ENCODE data around the gene TBC1D8B. TPM values are rescaled to one million over a fixed set of nuclear protein-coding genes. Genes with fewer than 3 reads are reported as not detected.

Gene TBC1D8B
- total and polyA plus RNA-seq, 9 of the 15 experiments (the other 6 are each of a cell fraction or from before 2014, with no cell fraction given) = 0.04 to 0.36 (median 0.10) TPM; not detected in 1

DNA sequence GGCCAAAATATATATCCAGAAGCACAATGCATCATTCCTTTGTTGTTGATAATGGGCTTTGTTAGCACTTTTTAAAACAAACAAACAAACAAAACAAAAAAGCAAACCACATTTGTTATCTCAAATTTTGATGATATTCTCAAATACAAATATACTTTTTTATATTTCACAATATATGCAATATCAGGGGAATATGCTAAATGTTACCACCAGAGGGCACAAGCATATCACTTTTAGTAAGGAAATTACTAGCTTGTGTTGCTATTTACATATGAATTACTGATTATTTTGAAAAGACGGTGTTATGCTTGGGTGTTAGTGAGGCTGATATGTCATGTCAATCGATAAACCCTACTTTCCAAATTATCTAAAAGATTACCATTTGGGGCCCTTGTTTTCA is 71.6 kb downstream of the TBC1D8B start (continued):
- TF ChIP-seq, protein P1, sequence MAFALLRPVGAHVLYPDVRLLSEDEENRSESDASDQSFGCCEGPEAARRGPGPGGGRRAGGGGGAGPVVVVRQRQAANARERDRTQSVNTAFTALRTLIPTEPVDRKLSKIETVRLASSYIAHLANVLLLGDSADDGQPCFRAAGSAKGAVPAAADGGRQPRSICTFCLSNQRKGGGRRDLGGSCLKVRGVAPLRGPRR (CRISPR knock-in tag; IDR thresholded peaks at IDR 0.05) = no peak
- TF ChIP-seq, protein P2, sequence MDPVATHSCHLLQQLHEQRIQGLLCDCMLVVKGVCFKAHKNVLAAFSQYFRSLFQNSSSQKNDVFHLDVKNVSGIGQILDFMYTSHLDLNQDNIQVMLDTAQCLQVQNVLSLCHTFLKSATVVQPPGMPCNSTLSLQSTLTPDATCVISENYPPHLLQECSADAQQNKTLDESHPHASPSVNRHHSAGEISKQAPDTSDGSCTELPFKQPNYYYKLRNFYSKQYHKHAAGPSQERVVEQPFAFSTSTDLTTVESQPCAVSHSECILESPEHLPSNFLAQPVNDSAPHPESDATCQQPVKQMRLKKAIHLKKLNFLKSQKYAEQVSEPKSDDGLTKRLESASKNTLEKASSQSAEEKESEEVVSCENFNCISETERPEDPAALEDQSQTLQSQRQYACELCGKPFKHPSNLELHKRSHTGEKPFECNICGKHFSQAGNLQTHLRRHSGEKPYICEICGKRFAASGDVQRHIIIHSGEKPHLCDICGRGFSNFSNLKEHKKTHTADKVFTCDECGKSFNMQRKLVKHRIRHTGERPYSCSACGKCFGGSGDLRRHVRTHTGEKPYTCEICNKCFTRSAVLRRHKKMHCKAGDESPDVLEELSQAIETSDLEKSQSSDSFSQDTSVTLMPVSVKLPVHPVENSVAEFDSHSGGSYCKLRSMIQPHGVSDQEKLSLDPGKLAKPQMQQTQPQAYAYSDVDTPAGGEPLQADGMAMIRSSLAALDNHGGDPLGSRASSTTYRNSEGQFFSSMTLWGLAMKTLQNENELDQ (CRISPR knock-in tag; IDR thresholded peaks at IDR 0.05; ENCODE audit: borderline replicate concordance) = no peak
- no peak for TF ChIP-seq ZNF586 (CRISPR knock-in tag; conservative IDR thresholded peaks at IDR 0.05)
- TF ChIP-seq SAFB2 (IDR thresholded peaks at IDR 0.05; ENCODE audit: borderline replicate concordance, low read depth, low read length, severe bottlenecking) = no peak
- TF ChIP-seq THRAP3 (IDR thresholded peaks at IDR 0.05; ENCODE audit: borderline replicate concordance) = no peak
- TF ChIP-seq MAFK (IDR thresholded peaks at IDR 0.05; ENCODE audit: low read length) = no peak
- no peak for TF ChIP-seq TGIF2 (CRISPR knock-in tag; IDR thresholded peaks at IDR 0.05)
- TF ChIP-seq ZNF316 (IDR thresholded peaks at IDR 0.05) = peak; percentile 26; the same call in 1 of the 2 replicates
- no peak for TF ChIP-seq NONO (IDR thresholded peaks at IDR 0.05; ENCODE audit: low read depth in 2 of 2, low read length in 1 of 2)
- TF ChIP-seq SRSF3 (IDR thresholded peaks at IDR 0.05; ENCODE audit: insufficient read depth, low read length) = no peak
- TF ChIP-seq, protein P3, sequence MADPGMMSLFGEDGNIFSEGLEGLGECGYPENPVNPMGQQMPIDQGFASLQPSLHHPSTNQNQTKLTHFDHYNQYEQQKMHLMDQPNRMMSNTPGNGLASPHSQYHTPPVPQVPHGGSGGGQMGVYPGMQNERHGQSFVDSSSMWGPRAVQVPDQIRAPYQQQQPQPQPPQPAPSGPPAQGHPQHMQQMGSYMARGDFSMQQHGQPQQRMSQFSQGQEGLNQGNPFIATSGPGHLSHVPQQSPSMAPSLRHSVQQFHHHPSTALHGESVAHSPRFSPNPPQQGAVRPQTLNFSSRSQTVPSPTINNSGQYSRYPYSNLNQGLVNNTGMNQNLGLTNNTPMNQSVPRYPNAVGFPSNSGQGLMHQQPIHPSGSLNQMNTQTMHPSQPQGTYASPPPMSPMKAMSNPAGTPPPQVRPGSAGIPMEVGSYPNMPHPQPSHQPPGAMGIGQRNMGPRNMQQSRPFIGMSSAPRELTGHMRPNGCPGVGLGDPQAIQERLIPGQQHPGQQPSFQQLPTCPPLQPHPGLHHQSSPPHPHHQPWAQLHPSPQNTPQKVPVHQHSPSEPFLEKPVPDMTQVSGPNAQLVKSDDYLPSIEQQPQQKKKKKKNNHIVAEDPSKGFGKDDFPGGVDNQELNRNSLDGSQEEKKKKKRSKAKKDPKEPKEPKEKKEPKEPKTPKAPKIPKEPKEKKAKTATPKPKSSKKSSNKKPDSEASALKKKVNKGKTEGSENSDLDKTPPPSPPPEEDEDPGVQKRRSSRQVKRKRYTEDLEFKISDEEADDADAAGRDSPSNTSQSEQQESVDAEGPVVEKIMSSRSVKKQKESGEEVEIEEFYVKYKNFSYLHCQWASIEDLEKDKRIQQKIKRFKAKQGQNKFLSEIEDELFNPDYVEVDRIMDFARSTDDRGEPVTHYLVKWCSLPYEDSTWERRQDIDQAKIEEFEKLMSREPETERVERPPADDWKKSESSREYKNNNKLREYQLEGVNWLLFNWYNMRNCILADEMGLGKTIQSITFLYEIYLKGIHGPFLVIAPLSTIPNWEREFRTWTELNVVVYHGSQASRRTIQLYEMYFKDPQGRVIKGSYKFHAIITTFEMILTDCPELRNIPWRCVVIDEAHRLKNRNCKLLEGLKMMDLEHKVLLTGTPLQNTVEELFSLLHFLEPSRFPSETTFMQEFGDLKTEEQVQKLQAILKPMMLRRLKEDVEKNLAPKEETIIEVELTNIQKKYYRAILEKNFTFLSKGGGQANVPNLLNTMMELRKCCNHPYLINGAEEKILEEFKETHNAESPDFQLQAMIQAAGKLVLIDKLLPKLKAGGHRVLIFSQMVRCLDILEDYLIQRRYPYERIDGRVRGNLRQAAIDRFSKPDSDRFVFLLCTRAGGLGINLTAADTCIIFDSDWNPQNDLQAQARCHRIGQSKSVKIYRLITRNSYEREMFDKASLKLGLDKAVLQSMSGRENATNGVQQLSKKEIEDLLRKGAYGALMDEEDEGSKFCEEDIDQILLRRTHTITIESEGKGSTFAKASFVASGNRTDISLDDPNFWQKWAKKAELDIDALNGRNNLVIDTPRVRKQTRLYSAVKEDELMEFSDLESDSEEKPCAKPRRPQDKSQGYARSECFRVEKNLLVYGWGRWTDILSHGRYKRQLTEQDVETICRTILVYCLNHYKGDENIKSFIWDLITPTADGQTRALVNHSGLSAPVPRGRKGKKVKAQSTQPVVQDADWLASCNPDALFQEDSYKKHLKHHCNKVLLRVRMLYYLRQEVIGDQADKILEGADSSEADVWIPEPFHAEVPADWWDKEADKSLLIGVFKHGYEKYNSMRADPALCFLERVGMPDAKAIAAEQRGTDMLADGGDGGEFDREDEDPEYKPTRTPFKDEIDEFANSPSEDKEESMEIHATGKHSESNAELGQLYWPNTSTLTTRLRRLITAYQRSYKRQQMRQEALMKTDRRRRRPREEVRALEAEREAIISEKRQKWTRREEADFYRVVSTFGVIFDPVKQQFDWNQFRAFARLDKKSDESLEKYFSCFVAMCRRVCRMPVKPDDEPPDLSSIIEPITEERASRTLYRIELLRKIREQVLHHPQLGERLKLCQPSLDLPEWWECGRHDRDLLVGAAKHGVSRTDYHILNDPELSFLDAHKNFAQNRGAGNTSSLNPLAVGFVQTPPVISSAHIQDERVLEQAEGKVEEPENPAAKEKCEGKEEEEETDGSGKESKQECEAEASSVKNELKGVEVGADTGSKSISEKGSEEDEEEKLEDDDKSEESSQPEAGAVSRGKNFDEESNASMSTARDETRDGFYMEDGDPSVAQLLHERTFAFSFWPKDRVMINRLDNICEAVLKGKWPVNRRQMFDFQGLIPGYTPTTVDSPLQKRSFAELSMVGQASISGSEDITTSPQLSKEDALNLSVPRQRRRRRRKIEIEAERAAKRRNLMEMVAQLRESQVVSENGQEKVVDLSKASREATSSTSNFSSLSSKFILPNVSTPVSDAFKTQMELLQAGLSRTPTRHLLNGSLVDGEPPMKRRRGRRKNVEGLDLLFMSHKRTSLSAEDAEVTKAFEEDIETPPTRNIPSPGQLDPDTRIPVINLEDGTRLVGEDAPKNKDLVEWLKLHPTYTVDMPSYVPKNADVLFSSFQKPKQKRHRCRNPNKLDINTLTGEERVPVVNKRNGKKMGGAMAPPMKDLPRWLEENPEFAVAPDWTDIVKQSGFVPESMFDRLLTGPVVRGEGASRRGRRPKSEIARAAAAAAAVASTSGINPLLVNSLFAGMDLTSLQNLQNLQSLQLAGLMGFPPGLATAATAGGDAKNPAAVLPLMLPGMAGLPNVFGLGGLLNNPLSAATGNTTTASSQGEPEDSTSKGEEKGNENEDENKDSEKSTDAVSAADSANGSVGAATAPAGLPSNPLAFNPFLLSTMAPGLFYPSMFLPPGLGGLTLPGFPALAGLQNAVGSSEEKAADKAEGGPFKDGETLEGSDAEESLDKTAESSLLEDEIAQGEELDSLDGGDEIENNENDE (IDR thresholded peaks at IDR 0.05; ENCODE audit: low read depth, low read length) = no peak
- TF ChIP-seq OTX1 (CRISPR knock-in tag; IDR thresholded peaks at IDR 0.05) = no peak
- TF ChIP-seq FOS (IDR thresholded peaks at IDR 0.05; ENCODE audit: extremely low read depth, insufficient read length) = no peak
